CD4-positive, alpha-beta T cell treated with Interleukin-17A for 4 hours (primary cell): ENCODE data around the gene ZNF362.
A peak's percentile ranks its signal among the peaks of the same experiment; 100 is the strongest.

Experiments
- DNase-seq: peaks from one replicate; pipeline ENCODE4 v3.0.0-alpha.2; 2020; ENCODE audit warnings: mixed read lengths

Gene ZNF362

DNA sequence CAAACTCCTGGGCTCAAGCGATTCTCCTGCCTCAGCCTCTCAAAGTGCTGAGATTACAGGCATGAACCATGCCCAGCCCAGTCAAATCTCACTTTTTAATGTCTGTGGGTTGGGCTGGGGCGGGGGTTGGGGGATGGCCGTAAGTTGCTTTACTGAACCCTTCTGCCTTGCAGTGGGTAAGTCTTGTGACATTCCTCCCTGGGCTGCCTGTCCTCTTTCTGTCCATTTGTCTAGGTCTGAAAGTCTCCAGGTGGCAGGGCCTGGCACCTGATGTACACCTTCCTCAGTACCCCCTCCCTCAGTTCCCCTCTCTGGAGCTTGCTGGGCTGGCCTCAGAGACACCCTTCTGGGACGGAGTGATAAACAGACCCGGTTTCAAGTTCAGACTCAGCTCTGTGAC is 13.3 kb downstream of the ZNF362 start:
- DNase-seq = no peak

DNA sequence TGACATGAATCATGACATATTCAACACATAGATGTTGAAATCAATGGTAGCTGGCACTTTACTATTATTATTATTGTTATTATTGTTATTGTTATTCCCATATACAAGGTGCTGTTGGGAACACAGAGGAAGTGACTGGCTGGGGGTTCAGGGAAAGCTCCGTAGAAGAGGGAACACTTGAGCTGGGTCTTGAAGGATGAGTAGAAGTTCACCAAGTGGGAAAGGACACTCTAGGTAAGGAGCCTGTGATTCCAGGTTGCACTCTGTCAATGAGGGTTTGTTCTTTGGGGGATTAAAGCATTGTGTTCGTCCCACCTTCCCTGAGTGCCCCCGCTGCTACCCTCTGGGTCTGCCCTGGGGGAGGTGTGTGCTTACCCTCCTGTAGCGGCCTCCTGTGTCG is 14.1 kb downstream of the ZNF362 start:
- no peak for DNase-seq

DNA sequence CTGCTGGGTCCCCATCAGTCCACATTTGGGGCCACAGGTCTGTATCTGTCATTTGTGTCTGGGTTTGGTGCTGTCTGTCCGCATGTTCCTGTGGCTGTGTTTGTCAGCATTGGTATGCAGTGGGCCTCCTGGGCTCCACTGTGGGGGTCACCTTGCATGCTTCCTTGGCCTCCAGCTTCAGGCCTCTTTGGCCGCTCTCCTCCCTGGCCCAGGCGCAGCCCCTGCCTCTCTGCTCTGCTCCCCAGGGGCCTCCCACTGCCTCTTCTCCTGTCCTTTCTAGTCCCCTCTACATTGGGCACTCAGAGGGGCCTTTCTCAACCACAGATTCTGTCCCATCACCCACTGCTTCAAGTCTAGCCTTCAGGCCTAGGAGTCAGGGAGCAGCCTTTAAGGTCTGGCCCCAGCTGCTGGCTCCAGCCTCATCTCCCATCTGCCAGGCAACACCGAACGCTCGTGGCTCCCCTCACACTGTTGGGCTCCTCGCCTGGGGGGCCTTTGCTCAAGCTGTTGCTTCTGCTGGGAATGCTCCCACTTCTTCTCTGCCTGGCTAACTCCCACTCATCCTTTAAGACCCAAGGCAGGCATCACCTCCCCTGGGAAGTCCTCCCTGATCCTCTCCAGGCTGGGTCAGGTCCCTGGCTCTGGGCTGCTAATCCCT is 14.6 kb downstream of the ZNF362 start:
- DNase-seq = no peak

DNA sequence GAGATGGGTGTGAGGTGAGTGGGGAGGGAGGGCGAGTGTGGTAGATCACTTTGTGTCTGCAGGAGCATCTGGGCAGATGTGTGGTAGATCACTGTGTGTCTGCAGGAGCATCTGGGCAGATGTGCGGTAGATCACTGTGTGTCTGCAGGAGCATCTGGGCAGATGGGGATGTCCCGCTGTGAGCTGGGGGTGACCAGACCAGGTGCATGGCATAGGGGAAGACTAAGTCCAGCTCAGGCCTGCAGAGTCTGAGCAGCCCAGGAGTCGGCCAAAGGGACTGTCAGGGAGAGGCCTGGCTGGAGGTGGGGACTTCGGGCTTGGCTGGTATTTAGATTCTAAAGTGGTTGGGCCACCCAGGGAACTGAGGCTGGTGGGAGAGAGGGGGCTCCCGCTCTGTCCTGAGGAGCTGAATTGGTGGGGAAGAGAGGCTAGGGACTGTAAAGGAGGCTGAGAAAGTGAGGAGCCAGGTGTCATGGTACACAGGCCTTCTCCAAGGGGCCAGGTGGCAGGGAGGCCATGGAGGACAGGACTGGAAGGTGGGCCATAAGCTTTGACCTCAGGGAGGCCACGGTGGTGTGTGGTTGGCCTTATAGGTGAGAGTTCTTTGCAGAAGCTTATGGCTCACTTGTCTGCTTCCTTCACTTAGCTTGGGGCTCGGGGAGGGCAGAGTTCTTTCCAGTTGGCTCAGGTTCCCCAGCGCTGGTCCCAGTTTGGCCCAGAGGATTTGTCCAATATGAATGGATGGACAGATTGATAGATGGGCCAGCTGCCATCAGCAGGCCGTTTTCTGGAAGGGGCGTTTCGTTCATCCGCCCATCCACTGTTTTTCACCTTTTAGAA is 15.6 kb downstream of the ZNF362 start:
- no peak for DNase-seq

DNA sequence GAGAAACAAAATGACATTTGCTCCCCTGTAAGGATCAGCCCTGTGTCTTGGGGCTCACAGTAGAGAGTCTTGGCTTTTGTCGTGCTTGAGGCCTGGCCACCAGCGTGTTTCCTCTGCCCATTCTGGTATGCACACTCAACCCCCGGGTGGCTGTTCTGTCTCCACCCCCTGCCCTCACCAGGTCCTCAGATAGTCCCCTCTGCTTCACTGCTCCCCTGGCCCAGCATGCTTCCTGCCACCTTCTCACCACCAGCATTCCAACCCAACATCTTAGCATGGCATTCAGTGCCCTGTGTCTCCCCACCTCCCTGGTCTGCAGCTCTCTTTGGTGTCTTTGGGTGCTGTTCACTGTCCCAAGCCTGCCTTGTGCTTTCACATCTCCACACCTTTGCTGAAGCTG is 16.2 kb downstream of the ZNF362 start:
- no peak for DNase-seq

DNA sequence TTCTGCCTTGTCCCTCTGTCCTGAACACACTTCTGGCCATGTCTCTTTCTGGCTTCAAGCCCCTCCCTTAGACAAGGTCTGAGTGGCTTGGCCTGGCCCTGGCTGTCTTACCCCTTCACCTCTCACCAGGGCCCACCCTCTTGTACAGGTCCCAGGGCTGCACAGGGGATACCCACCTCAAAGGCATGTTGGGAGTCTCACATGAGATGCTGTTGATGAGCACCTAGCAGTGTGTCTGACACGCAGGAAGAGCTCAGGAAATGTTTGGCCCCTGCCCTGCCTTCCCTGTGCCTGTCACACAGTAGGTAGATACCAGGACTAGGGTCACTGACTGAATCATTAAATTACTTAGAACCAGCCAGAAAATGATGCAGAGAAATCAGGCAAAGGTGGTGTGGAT is 16.6 kb downstream of the ZNF362 start:
- DNase-seq = no peak

DNA sequence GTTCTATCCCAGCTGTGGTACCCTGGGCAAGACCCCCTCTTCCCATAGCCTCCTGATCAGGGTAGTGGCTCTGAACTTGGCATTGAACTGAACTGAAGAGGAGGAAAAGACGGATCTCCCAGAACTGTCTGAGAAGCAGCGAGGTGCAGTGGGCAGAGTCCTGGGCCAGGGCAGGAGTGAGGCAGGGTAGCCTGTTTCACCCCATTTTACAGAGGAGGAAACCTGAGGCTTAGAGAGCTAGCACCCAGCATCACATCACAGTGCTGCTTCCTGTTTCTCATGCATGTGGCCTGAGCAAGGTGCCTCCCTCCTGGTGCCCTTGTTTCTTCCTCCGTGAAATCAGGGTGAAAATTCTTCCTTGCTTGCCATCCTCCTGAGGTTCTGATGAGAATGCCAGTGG is 17.1 kb downstream of the ZNF362 start:
- peak; percentile 16 for DNase-seq

DNA sequence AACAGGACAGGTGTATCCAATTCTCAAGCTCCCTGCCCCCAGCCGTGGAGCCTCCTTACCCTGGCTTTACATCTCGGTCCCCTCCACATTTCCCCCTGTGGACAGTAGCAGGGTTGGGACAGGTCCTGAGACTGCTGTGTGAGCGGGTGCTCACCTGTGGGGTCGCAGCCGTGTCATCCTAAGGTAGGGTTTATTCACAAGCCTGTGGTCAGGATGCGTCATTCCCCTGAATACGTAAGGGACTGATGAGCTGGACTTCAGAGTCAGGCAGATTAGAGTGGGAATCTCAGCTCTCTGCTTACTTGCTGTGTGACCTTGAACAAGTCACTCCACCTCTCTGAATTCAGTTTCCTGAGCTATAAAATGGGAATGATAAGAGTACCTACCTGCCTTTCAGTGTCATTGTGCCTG is 17.7 kb downstream of the ZNF362 start:
- no peak for DNase-seq

DNA sequence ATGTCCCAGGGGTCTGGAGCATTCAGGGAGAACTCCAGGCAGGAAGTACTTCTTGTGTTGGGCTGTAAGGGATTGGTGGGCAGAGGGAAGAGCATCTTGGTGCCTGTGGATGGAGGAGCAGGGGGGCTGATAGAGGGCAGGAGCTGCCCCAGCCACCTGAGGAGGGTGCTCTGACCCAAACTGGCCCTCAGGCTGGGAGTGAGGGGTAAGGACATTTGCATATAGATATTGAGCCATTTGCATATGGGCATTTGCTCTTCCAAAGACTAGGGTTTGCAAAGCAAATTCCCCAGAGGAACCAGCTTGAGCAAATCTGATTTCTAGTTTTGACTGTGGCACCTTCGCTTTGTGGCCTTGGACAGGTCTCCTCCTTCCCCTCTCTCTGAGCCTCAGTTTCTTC is 18.2 kb downstream of the ZNF362 start:
- no peak for DNase-seq

DNA sequence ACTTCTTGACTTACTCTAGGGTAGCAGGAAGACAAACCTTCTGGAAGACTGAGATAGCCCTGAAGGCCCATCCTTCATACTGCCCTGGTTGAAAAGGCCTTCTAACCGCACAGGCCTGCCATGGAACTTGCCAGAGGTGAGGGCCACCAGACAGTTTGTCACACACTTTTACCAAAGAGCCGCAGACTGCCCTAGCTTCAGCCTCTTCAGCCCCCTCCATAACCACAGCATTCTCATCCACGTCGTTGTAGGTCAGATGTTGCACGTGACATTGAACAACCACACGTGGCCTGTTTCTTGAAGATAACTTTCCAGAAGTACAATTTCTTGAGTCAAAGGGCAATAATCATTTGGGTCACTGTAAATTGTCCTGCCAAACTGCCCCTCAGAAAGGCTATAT is 18.9 kb downstream of the ZNF362 start:
- DNase-seq = no peak

DNA sequence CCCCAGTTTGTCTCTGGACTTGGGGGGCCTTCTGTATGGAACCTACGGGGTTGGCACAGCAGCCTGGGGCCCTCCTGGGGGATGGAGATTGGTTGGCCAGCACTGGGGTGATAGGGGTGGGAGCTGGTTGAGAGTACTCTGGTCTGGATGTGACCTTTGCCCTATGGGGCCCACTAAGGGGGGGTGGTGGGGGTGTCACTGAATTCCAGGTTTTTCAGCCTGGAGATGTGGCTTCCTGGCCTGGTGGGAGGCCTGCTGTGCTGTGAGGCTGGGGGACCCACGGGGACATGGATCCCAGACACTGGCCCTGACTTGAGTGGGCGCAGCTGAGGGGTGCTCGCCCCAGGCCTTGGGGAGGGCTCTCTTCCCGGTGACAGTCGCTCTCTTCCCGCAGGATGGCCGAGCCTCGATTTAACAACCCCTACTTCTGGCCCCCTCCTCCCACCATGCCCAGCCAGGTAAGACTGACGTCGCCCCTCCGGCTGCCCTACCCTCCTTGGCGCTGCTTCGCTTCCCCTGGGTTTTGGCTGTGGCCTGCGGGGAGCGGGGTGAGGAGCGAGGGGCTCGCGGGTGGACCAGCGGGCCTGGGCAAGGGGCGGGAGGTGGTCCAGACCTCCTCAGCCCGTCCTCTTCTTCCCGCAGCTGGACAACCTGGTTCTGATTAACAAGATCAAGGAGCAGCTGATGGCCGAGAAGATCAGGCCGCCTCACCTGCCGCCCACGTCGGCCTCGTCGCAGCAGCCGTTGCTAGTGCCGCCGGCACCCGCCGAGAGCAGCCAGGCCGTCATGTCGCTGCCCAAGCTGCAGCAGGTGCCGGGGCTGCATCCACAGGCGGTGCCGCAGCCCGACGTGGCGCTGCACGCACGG is 19.6 kb downstream of the ZNF362 start:
- no peak for DNase-seq

DNA sequence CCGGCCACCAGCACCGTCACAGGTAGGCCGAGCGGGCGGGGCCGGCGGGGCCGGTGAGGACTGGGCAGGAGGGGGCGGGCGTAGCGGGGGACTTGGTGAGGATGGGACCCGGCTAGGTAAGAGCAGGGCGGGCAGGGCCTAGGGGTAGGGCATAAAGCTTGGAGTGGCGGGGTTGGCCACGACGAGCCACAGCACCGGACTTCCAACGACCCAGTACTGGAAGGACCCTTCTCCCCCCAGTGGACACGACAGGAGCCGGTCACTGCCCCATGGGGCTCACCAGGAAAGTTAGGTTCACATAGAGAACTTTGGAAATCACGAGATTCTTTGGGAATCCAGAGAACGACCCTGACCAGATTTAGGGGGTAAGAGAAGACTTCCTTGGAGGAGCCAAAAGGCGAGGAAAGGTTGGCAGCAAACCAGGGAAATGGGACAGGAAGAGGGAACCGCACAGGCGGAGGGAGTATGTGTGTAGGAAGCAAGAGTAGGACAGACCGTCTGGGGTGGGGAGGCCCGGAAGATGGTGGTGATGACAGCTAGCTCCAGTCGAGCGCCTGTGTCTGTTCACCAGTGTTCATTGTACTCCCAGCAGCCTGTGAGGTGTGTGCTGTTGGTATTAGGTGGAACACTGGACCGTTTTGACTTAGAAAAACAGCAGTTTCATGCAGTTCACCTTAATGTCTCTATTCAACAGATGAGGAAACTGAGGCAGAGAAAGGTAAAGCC is 20.4 kb downstream of the ZNF362 start:
- no peak for DNase-seq

DNA sequence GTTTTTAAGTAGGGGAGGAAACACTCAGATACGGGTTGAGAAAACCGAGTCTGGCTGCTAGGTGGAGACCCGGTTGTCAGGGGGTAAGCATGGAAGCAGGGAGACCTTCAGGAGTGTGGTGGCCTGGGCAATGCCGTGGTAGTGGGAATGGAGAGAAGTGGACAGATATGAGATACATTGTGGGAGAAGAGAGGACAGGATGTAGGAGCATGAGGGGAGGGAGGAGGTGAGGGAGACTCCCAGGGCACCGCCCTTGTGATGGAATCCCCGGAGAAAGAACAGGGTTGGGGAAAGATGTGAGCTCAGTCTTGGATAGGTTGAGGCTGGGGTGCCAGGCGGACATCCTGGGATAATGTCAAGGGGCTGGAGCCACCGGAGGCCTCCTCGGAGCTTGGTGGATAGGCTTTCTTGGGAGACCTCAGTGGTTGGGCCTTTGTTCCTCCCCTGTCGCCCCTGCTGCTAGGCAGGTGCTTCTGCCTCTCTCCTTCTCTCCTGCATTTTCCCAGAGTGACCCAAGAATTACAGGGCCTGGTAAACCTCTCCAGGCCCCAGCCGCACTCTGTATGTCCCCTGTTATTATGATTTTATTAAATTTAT is 21.3 kb downstream of the ZNF362 start:
- no peak for DNase-seq

DNA sequence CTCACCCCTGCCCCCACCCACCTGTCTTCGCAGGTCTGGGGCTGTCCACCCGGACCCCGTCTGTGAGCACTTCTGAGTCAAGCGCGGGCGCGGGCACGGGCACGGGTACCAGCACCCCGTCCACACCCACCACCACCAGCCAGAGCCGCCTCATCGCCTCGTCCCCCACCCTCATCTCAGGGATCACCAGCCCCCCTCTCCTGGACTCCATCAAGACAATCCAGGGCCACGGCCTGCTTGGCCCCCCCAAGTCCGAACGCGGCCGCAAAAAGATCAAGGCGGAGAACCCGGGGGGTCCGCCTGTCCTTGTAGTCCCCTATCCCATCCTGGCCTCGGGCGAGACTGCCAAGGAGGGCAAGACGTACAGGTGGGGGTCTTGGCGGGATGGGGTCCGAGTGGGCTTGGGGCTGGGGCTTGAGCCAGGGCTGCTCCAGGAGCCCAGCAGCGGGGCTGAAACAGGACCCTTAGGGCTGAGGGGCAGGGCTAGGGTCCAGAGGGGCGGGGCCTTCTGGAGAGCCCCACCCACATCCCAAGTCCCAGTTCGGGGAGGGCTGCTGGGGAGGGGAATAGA is 23.9 kb downstream of the ZNF362 start:
- no peak for DNase-seq

DNA sequence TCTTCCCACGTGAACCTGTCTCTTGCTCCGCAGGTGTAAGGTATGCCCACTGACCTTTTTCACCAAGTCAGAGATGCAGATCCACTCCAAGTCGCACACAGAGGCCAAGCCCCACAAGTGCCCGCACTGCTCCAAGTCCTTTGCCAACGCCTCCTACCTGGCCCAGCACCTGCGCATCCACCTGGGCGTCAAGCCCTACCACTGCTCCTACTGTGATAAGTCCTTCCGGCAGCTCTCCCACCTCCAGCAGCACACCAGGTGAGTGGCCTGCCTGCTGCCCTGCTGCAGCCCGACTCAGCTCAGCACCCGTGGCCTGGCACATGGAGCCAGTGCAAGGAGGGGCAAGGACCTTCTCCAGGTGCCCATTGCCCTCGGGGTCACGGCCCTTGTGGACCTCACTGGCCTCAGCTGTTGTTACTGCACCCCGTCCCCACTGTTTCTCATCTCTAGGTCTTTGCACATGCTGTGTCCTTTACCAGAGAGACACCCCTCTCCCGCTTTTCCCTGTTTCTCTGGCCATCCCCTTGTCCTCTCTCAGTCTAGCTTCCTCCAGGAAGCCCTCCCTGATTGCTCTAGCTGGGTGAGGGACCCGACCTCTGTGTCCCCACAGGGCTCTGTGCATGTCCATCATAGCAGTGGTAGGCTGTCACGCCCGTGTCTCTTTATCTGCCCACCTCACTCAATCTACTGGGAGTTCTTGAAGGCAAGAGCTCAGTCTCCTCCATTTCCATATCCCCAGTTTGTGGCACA is 25.4 kb downstream of the ZNF362 start:
- no peak for DNase-seq

DNA sequence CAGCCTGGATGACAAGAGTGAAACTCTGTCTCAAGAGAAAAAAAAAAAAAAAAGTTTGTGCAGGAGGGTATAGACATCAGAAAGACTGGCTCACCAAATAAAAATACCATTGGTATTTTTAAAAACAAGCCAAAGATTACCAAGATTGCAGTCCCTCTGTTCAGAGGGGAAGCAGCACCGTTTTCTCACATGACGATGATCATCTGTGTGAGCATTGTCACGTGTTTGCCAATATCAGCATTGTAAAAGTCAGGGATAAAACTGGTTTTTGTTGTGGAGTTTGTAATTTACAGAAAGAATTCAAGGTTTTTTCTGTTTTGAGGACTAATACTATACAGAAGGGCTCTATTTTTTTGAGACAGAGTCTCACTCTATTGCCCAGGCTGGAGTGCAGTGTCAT is 26.5 kb downstream of the ZNF362 start:
- DNase-seq = no peak

DNA sequence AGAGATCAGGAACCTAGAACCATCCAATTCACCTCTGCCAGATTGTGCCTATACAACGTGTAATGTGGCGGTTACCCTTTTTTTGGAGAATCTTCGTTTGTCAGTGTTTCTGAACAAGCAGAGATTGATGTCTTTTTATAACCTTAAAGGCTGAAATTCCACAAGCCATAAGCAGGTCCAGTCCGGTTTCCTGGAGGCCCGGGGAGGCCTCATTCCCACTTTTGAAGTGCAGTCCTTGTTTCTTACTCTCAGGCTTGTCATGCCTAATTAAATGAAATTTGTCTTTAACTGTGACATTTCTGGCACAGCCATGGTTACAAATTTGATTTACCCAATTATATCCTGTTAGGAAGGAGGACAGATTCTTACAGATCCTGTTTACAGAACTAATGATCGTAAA is 27.8 kb downstream of the ZNF362 start:
- DNase-seq = no peak

DNA sequence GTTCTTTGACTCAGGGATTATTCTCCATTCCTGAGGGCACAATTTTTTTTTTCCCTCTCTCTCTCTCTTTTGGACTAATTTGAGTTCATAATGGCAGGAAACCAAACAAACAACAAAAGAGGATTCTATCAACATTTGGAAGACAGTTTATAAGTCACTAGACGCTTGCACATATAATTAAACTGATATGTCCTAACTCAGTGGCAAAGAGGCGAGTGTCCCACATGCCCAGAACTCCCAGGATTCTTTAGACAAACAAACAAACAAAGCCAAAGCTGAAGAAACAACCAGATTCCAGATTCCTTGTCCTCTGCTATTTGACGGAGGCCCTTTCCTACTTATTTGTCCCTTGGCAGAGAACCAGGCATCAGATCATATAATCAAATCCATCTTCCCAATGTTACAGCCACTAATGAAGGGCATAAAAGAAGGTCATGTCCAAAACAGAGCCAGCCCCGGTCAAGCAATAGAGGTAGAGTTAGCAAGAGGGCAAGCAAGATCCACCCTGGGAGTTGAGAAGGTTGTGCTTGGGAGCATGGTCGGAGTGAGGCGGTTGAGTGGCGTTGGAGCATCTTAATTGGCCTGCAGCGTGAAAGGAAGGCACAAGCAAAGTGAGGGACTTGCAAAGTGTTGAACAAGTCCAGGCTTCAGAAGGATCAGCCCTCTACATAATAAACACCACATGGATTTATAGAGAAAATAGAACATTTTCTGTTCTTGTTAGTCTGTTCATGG is 30.3 kb downstream of the ZNF362 start:
- DNase-seq = no peak

DNA sequence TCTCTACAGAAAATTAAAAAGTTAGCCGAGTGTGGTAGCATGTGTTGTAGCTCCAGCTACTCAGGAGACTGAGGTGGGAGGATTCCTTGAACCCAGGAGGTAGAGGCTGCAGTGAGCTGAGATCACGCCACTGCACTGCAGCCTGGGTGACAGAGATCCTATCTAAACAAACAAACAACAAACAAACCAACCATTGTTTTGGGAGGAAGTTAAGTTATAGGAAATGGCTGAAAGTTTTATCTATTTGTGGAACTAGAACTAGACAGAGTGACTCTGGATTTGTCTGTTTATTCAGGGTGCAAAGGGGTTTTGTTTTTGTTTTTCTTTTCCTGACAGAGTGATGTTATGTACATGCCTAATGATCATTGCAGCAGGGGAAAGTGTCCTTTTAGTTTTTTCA is 31.0 kb downstream of the ZNF362 start:
- no peak for DNase-seq

DNA sequence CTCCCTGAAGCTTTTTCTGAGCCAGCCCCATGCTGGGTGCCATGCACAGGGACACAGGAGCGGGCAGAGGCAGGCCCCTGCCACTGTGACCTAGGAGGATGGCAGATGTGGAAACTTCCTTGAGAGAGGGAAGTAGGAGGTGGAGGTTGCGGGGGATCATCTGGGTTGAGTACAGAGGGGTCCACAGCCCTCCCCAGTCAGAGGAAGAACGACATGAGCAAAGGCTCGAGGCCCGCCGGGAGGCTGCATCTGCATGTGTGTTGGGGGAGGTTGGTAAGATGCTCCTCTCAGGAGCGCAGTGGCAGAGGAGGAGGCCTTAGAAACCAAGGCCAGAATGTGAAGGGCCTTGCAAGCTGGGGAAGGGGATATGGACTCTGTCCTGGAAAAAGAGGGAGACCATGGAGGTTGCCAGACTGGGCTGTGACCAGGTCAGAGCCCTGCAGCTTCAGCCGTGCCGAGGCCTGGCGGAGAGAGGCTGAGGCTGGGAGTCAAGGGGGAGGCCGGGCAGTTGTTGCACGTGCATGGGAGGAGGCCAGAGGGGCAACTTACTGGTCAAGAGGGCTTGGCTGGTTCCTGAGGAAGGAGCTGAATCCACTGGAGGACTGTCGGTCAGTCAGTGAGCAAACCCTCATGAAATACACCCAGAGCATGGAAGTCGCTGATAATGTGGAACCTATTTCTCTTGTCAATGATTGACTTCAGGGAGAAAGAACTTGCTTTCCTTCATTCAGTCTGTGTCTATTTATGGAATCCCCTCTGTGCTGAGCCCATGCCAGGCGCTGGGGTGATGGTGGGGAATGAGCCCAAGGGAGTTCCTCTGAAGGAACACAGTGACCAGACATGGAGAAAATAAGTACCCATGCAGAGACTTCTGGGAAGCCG is 32.9 kb downstream of the ZNF362 start:
- no peak for DNase-seq
